ENCODE data around the gene HLA-DPA1.

HLA-DPA1 gene

GRCh38 chr6:33076406-33076934 lies 3.0 kb upstream of the HLA-DPA1 start:
- no peak overlapping the region for H3K27ac ChIP-seq (ENCODE audit: low read depth, low read length, severe bottlenecking)
- no peaks in the 10 kb centered on the region for H3K4me1 ChIP-seq (ENCODE audit: control insufficient read depth, insufficient read depth, low read length, poor library complexity, severe bottlenecking)
- no peaks in the 10 kb centered on the region for H3K36me3 ChIP-seq (ENCODE audit: control insufficient read depth, insufficient read depth, low read length)
- H3K9me3 ChIP-seq (ENCODE audit: control insufficient read depth, low read length) = no peaks in the 10 kb centered on the region
- WGBS, 2 experiments (ENCODE audit: insufficient coverage in 2 of 2) = 70 to 89% methylated on average over 1 to 2 of the region's 3 CpGs
- no peak overlapping the region for H3K4me3 ChIP-seq (ENCODE audit: extremely low read depth, insufficient read depth, low read length, poor library complexity, severe bottlenecking)

- Histone ChIP-seq H3K36me3 (ENCODE audit: control insufficient read depth, insufficient read depth, low read length) (no peaks in the 10 kb centered on the region), H3K4me1 (ENCODE audit: control insufficient read depth, insufficient read depth, low read length, poor library complexity, severe bottlenecking) (no peaks in the 10 kb centered on the region), H3K4me3 (ENCODE audit: extremely low read depth, insufficient read depth, low read length, poor library complexity, severe bottlenecking) (no peak within 1 kb of the TSS), H3K9me3 (ENCODE audit: control insufficient read depth, low read length) (no peaks in the 10 kb centered on the region), H3K27ac (ENCODE audit: low read depth, low read length, severe bottlenecking) (no peak within 1 kb of the TSS)
- WGBS, 2 experiments (ENCODE audit: insufficient coverage in 2 of 2) = 83 to 89% methylated on average over 8 to 10 of the region's 10 CpGs
These were observed 2.3 kb upstream of the HLA-DPA1 start, which contains the start of gene HLA-DPB1 for GRCh38 chr6:33075568-33076405. Gene HLA-DPB1, plus strand, starts transcription at chr6:33075990. Its CDS starts 52 bp downstream, at chr6:33076042.

DNA sequence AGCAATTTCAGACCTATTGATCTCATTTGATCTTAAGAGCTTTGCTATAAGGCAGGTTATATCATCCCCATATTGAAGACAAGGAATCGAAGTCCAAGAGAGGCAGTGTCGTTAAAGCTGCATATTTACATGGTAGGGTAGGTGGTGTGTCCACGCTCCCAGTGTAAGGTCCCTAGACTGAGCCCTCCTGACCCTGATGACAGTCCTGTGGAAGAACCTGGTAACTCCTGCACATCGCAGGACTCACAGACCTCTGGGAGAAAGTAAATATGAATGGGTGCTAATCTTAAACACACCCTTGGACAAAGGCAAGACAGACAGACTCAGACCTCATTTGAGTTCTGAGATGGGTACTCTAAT lies 1.7 kb upstream of the HLA-DPA1 start:
- H3K9me3 ChIP-seq (ENCODE audit: control insufficient read depth, low read length) = no peaks in the 10 kb centered on the region
- no peak overlapping the region for H3K27ac ChIP-seq (ENCODE audit: low read depth, low read length, severe bottlenecking)
- H3K4me1 ChIP-seq (ENCODE audit: control insufficient read depth, insufficient read depth, low read length, poor library complexity, severe bottlenecking) = no peaks in the 10 kb centered on the region
- 100% methylated on average over 1 of the region's 4 CpGs; no CpG with 5 or more reads in 1 of the 2 experiments for WGBS, 2 experiments (ENCODE audit: insufficient coverage in 2 of 2)
- H3K4me3 ChIP-seq (ENCODE audit: extremely low read depth, insufficient read depth, low read length, poor library complexity, severe bottlenecking) = no peak overlapping the region
- no peaks in the 10 kb centered on the region for H3K36me3 ChIP-seq (ENCODE audit: control insufficient read depth, insufficient read depth, low read length)

- H3K27ac ChIP-seq (ENCODE audit: low read depth, low read length, severe bottlenecking) = no peak overlapping the region
- no peaks in the 10 kb centered on the region for H3K4me1 ChIP-seq (ENCODE audit: control insufficient read depth, insufficient read depth, low read length, poor library complexity, severe bottlenecking)
- WGBS, 2 experiments (ENCODE audit: insufficient coverage in 2 of 2) = 87 to 92% methylated on average over 5 to 7 of the region's 7 CpGs
- H3K36me3 ChIP-seq (ENCODE audit: control insufficient read depth, insufficient read depth, low read length) = no peaks in the 10 kb centered on the region
- H3K4me3 ChIP-seq (ENCODE audit: extremely low read depth, insufficient read depth, low read length, poor library complexity, severe bottlenecking) = no peak overlapping the region
- H3K9me3 ChIP-seq (ENCODE audit: control insufficient read depth, low read length) = no peaks in the 10 kb centered on the region
These were observed 845 bp downstream of the HLA-DPA1 start for GRCh38 chr6:33072508-33073100.

DNA sequence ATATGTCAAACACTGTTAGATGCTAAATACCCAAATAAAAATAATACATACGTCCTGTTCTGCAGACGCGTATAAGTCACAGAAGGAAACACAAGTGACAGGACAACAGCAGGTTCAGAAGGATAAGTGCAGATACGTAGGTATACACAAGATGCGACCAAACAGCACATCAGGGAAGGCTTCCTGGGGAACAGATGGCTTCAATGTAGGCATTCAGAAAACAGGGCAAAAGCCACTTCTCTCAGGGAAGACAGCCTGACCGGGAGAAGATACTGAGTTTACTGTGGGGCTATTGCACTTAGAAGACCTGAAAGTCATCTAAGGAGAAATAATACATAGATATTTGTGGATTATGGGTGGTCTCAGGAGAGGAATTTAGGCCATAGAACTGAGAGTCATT lies 1.9 kb downstream of the HLA-DPA1 start:
- H3K36me3 ChIP-seq (ENCODE audit: control insufficient read depth, insufficient read depth, low read length) = no peaks in the 10 kb centered on the region
- H3K27ac ChIP-seq (ENCODE audit: low read depth, low read length, severe bottlenecking) = no peak overlapping the region
- no peaks in the 10 kb centered on the region for H3K9me3 ChIP-seq (ENCODE audit: control insufficient read depth, low read length)
- H3K4me3 ChIP-seq (ENCODE audit: extremely low read depth, insufficient read depth, low read length, poor library complexity, severe bottlenecking) = no peak overlapping the region
- no peaks in the 10 kb centered on the region for H3K4me1 ChIP-seq (ENCODE audit: control insufficient read depth, insufficient read depth, low read length, poor library complexity, severe bottlenecking)
- WGBS, 2 experiments (ENCODE audit: insufficient coverage in 2 of 2) = 95 to 98% methylated on average over 4 to 6 of the region's 6 CpGs

DNA sequence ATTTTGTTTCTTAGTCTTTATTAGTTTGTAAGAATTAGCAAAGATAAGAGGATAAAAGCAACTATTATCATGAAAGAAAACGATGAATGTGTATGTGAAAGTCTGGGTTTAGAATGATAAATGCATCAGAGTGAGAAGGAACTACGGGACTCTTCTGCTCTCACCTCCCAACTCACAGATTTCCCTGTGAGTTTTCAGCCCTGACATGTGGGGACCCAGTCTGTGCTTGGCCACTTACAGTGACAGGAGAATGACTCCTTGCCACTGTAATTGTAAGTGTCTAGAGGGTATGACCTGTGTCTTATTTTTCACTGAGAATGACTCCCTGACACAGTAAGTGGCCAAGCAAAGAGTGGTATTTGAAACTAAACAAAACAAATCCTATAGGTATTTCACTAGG lies 2.5 kb downstream of the HLA-DPA1 start:
- Histone ChIP-seq H3K36me3 (ENCODE audit: control insufficient read depth, insufficient read depth, low read length) (no peaks in the 10 kb centered on the region), H3K27ac (ENCODE audit: low read depth, low read length, severe bottlenecking) (no peak overlapping the region), H3K4me3 (ENCODE audit: extremely low read depth, insufficient read depth, low read length, poor library complexity, severe bottlenecking) (no peak overlapping the region), H3K4me1 (ENCODE audit: control insufficient read depth, insufficient read depth, low read length, poor library complexity, severe bottlenecking) (no peaks in the 10 kb centered on the region), H3K9me3 (ENCODE audit: control insufficient read depth, low read length) (no peaks in the 10 kb centered on the region)
- 80% methylated on average over 1 of the region's 2 CpGs; no CpG with 5 or more reads in 1 of the 2 experiments for WGBS, 2 experiments (ENCODE audit: insufficient coverage in 2 of 2)

- Histone ChIP-seq H3K27ac (ENCODE audit: low read depth, low read length, severe bottlenecking) (no peak overlapping the region), H3K4me3 (ENCODE audit: extremely low read depth, insufficient read depth, low read length, poor library complexity, severe bottlenecking) (no peak overlapping the region), H3K36me3 (ENCODE audit: control insufficient read depth, insufficient read depth, low read length) (no peaks in the 10 kb centered on the region), H3K9me3 (ENCODE audit: control insufficient read depth, low read length) (no peaks in the 10 kb centered on the region), H3K4me1 (ENCODE audit: control insufficient read depth, insufficient read depth, low read length, poor library complexity, severe bottlenecking) (no peaks in the 10 kb centered on the region)
- WGBS, 2 experiments (ENCODE audit: insufficient coverage in 2 of 2) = 88 to 89% methylated on average over 9 of the region's 10 CpGs
These were observed 4.3 kb downstream of the HLA-DPA1 start for GRCh38 chr6:33069021-33069738.

DNA sequence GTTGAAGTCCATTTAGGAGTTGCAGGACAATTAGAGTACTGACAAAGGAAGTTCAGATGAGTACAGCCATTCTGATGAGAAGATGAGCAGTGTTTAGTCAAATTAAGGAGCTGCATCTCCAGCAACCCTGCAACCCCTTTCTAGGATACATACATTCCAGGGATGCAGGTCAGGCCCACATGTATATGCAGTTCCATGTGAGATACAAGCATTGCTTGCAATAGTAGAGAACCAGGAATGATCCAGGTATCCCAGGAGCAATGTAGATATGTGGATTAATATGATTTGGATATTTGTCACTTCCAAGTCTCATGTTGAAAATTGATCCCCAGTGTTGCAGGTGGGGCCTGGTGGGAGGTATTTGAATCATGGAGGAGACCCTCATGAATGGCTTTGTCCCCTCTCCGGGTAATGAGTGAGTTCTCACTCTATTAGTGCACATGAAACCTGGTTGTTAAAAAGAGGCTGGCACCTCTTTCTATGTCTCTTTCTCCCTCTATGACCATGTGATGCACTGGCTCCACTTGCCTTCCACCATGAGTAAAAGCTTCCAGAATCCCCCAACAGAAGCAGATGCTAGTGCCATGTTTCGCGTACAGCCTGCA lies 6.4 kb downstream of the HLA-DPA1 start:
- 95 to 100% methylated on average over 1 to 2 of the region's 3 CpGs for WGBS, 2 experiments (ENCODE audit: insufficient coverage in 2 of 2)
- no peaks in the 10 kb centered on the region for H3K36me3 ChIP-seq (ENCODE audit: control insufficient read depth, insufficient read depth, low read length)
- no peak overlapping the region for H3K4me3 ChIP-seq (ENCODE audit: extremely low read depth, insufficient read depth, low read length, poor library complexity, severe bottlenecking)
- H3K9me3 ChIP-seq (ENCODE audit: control insufficient read depth, low read length) = no peaks in the 10 kb centered on the region
- no peaks in the 10 kb centered on the region for H3K4me1 ChIP-seq (ENCODE audit: control insufficient read depth, insufficient read depth, low read length, poor library complexity, severe bottlenecking)
- no peak overlapping the region for H3K27ac ChIP-seq (ENCODE audit: low read depth, low read length, severe bottlenecking)

DNA sequence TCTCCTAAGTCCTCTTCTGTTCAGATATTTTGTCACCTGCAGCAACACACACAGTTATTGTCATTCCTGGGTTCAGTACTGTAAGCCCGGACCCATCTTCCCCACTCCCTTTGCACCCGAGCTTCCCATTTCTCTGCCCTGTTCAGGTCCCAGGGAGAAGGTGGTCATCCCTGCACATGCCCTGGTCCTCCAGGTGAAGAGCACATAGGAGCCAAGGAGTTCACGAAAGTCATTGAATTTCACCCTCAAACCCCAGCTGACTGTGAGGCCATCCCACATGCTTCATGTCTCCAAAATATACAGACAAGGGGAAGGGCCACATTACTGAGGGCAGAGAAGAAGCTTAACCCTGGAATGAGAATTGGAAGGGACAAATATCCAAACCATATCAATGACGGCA lies 8.1 kb downstream of the HLA-DPA1 start:
- WGBS, 2 experiments (ENCODE audit: insufficient coverage in 2 of 2) = 83 to 96% methylated on average over 3 of the region's 4 CpGs
- Histone ChIP-seq H3K4me1 (ENCODE audit: control insufficient read depth, insufficient read depth, low read length, poor library complexity, severe bottlenecking) (no peaks in the 10 kb centered on the region), H3K4me3 (ENCODE audit: extremely low read depth, insufficient read depth, low read length, poor library complexity, severe bottlenecking) (no peak overlapping the region), H3K36me3 (ENCODE audit: control insufficient read depth, insufficient read depth, low read length) (no peaks in the 10 kb centered on the region), H3K27ac (ENCODE audit: low read depth, low read length, severe bottlenecking) (no peak overlapping the region), H3K9me3 (ENCODE audit: control insufficient read depth, low read length) (no peaks in the 10 kb centered on the region)

GRCh38 chr6:33064723-33065122 lies 8.7 kb downstream of the HLA-DPA1 start:
- Histone ChIP-seq H3K36me3 (ENCODE audit: control insufficient read depth, insufficient read depth, low read length) (no peaks in the 10 kb centered on the region), H3K27ac (ENCODE audit: low read depth, low read length, severe bottlenecking) (no peak overlapping the region), H3K9me3 (ENCODE audit: control insufficient read depth, low read length) (no peaks in the 10 kb centered on the region), H3K4me3 (ENCODE audit: extremely low read depth, insufficient read depth, low read length, poor library complexity, severe bottlenecking) (no peak overlapping the region), H3K4me1 (ENCODE audit: control insufficient read depth, insufficient read depth, low read length, poor library complexity, severe bottlenecking) (no peaks in the 10 kb centered on the region)
- WGBS, 2 experiments (ENCODE audit: insufficient coverage in 2 of 2) = 85 to 92% methylated on average over 3 of the region's 4 CpGs

All from mesodermal cell (in vitro differentiated cells).